Transverse colon (tissue), 3 donors: Measurements from ENCODE around the gene PEAR1.

Source experiments
- EP300 ChIP-seq: sonication (generic); formaldehyde crosslinking; IDR thresholded peaks from one replicate; pipeline ENCODE4 v1.6.1; 2017; ENCODE audit warnings: antibody characterized with exemption, low read depth
- POLR2A ChIP-seq: fragments of 450-650 bp; IDR thresholded peaks from one replicate; pipeline ENCODE4 v1.6.1; 2016; ENCODE audit warnings: antibody characterized with exemption, mild to moderate bottlenecking, moderate library complexity
- TF ChIP-seq, protein P1 (sequence below), 5 experiments: fragments of 200-600 bp in 3 of 5; fragments of 450-650 bp in 2 of 5; sonication (generic) in 3 of 5; IDR thresholded peaks; 1 replicate in 2 of 5; 2 replicates in 3 of 5; pipeline ENCODE4 v1.5.1; 2016 to 2017; ENCODE audit warnings: antibody characterized with exemption in 5 of 5, inconsistent platforms in 3 of 5, mild to moderate bottlenecking in 2 of 5, moderate library complexity in 1 of 5

GRCh38 chr1:156908541-156908940 is 15.0 kb downstream of the PEAR1 start:
- TF ChIP-seq, protein P1, sequence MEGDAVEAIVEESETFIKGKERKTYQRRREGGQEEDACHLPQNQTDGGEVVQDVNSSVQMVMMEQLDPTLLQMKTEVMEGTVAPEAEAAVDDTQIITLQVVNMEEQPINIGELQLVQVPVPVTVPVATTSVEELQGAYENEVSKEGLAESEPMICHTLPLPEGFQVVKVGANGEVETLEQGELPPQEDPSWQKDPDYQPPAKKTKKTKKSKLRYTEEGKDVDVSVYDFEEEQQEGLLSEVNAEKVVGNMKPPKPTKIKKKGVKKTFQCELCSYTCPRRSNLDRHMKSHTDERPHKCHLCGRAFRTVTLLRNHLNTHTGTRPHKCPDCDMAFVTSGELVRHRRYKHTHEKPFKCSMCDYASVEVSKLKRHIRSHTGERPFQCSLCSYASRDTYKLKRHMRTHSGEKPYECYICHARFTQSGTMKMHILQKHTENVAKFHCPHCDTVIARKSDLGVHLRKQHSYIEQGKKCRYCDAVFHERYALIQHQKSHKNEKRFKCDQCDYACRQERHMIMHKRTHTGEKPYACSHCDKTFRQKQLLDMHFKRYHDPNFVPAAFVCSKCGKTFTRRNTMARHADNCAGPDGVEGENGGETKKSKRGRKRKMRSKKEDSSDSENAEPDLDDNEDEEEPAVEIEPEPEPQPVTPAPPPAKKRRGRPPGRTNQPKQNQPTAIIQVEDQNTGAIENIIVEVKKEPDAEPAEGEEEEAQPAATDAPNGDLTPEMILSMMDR (IDR thresholded peaks at IDR 0.05) = no peak
- TF ChIP-seq POLR2A (no peak), EP300 (no peak)
